Fibroblast of the conjunctiva (primary cell): ENCODE data around the gene MTA2.

Experiments
- DNase-seq: peaks from one replicate; pipeline ENCODE4 v3.0.0-alpha.2; 2010; ENCODE audit warnings: low read depth

Gene MTA2

GRCh38 chr11:62612366-62613290, 11.0 kb upstream of the MTA2 start, which contains the start of the genes EML3 and ROM1:
EML3 (minus strand) TSS chr11:62612775; CDS start chr11:62612457, 318 bp downstream.
ROM1 (plus strand) TSS chr11:62613257; CDS start chr11:62613282, 25 bp downstream.
- peak; percentile 87 for DNase-seq

- peak; percentile 71 for DNase-seq
Observed at GRCh38 chr11:62611705-62612365, 10.2 kb upstream of the MTA2 start.

- DNase-seq = no peak
Observed at GRCh38 chr11:62610814-62611704, 9.4 kb upstream of the MTA2 start.

GRCh38 chr11:62610403-62610802, 8.7 kb upstream of the MTA2 start:
- DNase-seq = no peak

DNA sequence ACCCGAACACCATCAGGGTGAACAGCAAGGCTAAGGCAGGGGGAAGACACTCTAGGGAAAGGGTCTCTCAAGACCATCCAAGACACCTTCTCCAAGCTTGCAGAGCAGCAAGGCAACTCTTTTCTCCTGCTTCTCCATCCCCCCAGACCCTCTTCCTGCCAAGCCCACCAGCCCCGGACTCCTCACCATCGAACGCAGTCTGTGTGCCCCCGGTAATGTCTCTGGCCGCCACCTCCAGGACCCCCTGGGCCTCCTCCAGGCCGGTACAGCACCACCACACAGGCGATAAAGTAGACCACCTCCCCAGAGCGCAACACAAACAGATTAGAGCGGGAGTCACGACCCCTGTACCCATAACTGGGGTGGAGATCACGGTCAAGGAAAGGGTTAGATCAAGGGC, 7.1 kb upstream of the MTA2 start:
- DNase-seq = no peak

DNA sequence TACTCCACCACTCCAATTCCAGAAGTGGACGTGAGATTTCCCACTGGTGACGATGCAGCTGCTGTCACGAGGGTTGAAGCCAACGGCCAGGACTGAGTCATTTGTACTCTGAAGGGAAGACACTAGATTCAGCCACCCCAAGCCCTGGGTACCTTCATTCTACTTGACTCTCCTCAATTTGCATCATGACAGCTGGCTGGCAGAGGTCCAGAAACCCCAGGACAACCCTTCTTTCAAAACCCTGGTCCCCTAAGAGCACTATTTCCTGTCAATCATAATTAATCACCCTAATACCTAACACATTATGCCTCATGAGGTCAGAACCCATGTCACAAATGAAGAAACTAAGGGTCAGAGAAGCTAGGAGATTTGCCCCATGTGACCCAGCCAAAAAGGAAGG, 6.0 kb upstream of the MTA2 start:
- DNase-seq = no peak

- no peak for DNase-seq
Observed at GRCh38 chr11:62605902-62606301, 4.2 kb upstream of the MTA2 start.

DNA sequence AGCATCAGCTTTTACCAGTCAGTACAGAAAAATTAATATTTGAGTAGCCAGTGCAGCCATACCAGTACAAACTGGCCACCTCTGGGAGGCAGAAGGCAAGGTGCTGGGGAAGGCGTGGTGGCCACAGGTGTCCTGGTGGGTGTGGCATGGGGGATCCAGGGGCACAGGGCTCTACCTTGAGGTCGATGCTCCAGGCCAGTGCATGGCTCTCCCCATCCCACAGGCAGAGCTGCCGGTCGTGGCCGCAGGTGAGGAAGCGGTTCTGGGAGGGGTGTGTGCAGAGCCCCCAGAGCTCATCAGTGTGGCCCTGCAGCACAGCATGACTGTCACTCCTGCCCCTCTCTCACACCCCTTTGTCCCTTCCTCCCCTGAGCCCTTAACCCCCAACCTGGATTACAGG, 3.8 kb upstream of the MTA2 start:
- no peak for DNase-seq

- no peak for DNase-seq
Observed at GRCh38 chr11:62604460-62605120, 2.9 kb upstream of the MTA2 start.

- no peak for DNase-seq
Observed at GRCh38 chr11:62603776-62604299, 2.2 kb upstream of the MTA2 start.

DNA sequence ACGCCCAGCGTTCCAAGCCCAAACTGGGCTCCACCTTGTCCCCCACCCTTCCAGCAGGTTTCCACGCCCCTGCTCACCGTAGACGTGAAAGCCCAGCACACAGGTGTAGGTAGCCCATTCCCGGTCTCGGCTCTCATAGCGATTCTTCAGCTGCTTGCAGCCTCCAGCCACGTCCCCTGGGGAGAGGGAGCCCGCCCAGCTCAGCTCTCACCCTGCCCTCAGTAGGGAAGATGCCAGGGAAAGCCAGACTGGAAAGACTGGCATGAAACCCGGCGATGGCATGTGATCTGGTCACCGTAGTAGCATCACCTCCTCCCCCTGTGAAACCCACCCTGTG, 1.4 kb upstream of the MTA2 start:
- DNase-seq = no peak

- no peak for DNase-seq
Observed at GRCh38 chr11:62602141-62603071, 741 bp upstream of the MTA2 start.

GRCh38 chr11:62601122-62601371, 618 bp downstream of the MTA2 start:
- DNase-seq = no peak

- DNase-seq = no peak
Observed at GRCh38 chr11:62600367-62601121, 1.1 kb downstream of the MTA2 start.

DNA sequence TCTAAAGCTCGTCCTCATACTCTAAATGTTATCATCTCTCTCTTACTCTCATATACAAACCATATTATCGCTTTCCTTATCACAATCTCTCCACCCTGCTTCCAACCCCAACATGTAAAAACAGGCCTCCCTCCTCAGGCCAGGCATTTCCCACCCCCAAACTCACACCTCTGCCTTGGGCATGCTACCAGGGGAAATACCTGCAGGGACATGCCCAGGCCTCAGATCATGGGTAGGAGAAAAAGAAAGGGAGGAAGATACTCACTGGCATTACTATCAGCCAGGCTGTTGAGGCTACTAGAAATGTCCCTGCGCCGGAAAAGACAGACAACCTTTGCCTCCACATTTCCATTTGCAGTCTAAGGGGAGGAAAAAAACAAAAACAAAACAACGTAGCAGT, 1.8 kb downstream of the MTA2 start:
- DNase-seq = no peak

GRCh38 chr11:62599069-62599696, 2.5 kb downstream of the MTA2 start:
- DNase-seq = peak; percentile 99

GRCh38 chr11:62595124-62595523, 6.5 kb downstream of the MTA2 start:
- DNase-seq = no peak

- DNase-seq = no peak
Observed at GRCh38 chr11:62593434-62594044, 8.1 kb downstream of the MTA2 start.

GRCh38 chr11:62592989-62593421, 8.7 kb downstream of the MTA2 start:
- DNase-seq = no peak
